Fibroblast of pulmonary artery (primary cell): ENCODE results near the gene UAP1L1.

Experiments
- DNase-seq: peaks from one replicate; pipeline ENCODE4 v3.0.0-alpha.2; 2010; ENCODE audit warnings: low read depth
- H3K4me3 ChIP-seq: replicated peaks from 2 replicates; pipeline ENCODE4 v1.5.1; 2011; ENCODE audit warnings: low read depth, mild to moderate bottlenecking, control low read depth, low read length, moderate library complexity
- TF ChIP-seq, protein P1 (sequence below): IDR thresholded peaks from 2 replicates; pipeline ENCODE4 v1.5.1; 2011; ENCODE audit warnings: mild to moderate bottlenecking, control low read depth, low read length, inconsistent platforms; ENCODE audit errors: missing control alignments

UAP1L1 gene

DNA sequence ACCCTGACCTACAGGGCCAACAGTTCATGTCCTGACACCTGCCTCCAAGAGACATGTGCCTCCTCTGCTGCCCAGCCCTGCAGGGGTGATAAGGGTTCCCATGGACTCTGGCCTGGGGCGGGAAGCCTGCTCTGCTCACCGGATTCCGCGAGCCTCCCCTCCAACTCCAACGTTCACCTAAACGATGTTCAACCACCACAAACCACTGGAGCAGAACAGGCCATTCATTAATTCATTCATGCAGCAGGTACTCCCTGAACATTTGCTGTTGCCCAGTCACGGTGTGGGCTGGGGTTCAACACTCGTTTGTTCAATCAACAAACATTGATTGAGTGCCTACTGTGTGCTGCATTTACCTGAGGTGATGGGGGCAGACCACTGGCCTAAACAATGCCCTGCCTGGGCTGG, 3.3 kb upstream of the UAP1L1 start:
- H3K4me3 ChIP-seq = no peak overlapping the region
- TF ChIP-seq, protein P1, sequence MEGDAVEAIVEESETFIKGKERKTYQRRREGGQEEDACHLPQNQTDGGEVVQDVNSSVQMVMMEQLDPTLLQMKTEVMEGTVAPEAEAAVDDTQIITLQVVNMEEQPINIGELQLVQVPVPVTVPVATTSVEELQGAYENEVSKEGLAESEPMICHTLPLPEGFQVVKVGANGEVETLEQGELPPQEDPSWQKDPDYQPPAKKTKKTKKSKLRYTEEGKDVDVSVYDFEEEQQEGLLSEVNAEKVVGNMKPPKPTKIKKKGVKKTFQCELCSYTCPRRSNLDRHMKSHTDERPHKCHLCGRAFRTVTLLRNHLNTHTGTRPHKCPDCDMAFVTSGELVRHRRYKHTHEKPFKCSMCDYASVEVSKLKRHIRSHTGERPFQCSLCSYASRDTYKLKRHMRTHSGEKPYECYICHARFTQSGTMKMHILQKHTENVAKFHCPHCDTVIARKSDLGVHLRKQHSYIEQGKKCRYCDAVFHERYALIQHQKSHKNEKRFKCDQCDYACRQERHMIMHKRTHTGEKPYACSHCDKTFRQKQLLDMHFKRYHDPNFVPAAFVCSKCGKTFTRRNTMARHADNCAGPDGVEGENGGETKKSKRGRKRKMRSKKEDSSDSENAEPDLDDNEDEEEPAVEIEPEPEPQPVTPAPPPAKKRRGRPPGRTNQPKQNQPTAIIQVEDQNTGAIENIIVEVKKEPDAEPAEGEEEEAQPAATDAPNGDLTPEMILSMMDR = no peak
- DNase-seq = no peak

DNA sequence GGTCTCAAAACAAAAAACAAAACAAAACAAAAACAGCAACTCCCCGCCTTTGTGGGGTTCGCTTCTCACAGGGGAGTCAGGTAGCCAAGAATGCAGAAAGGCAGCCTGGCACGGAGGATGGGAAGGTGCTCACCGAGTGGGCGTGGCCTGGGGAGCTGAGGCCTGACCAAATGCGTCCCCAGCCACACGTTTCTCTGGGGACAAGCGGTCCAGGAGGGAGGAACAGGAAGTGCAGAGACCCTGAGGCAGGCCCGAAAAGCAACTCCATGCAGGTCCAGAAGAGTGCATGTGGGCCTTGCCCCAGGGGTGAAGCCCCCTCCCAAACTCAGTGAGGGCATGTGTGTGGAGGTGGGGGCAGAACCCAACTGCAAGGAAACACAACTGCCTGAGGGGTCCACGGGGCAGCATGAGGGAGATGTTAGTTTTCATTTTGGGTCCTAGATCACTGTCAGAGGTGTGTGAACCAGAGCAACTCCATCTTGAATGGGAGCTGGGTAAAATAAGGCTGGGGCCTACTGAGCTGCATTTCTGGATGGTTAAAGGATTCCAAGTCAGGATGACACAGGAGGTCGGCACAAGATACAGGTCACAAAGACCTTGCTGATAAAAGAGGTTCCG, 2.6 kb upstream of the UAP1L1 start:
- H3K4me3 ChIP-seq = no peak overlapping the region
- TF ChIP-seq, protein P1 = no peak
- DNase-seq = no peak

DNA sequence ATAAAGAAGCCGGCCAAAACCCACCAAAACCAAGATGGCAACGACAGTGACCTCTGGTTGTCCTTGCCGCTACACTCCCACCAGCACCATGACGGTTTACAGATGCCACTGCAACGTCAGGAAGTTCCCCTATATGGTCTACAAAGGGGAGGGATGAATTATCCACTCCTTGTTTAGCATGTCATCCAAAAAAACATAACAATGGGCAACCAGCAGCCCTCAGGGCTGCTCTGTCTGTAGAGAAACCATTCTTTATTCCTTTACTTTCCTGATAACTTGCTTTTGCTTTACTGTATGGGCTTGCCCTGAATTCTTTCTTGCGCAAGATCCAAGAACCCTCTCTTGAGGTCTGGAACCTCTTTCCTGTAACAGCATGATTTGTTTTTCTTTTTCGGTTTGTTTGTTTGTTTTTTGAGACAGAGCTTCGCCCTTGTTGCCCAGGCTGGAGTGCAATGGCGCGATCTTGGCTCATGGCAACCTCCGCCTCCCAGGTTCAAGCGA, 2.0 kb upstream of the UAP1L1 start:
- TF ChIP-seq, protein P1 = no peak

DNA sequence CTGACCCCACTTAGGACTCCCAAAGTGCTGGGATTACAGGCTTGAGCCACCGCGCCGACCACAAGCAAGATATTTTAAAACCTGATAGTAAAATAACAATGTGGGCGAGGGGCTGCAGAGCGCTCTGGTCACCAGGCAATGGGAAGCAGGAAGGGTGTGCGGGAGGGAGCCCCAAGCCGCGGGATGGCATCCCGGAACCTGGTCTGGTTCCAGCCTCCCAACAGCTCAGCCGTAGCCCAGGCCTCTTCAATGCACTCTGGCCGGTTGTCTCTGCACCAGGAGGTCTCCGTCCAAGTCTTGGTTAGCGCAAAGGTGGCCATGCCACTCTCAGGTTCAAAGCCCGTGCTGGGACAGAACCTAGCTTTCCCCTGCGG, 694 bp upstream of the UAP1L1 start:
- DNase-seq = no peak
- peak overlapping the region; percentile 30 for H3K4me3 ChIP-seq
- TF ChIP-seq, protein P1 = no peak

More for the DNA sequence above, 2.0 kb upstream of the UAP1L1 start:
- no peak overlapping the region for H3K4me3 ChIP-seq
- no peak for DNase-seq

DNA sequence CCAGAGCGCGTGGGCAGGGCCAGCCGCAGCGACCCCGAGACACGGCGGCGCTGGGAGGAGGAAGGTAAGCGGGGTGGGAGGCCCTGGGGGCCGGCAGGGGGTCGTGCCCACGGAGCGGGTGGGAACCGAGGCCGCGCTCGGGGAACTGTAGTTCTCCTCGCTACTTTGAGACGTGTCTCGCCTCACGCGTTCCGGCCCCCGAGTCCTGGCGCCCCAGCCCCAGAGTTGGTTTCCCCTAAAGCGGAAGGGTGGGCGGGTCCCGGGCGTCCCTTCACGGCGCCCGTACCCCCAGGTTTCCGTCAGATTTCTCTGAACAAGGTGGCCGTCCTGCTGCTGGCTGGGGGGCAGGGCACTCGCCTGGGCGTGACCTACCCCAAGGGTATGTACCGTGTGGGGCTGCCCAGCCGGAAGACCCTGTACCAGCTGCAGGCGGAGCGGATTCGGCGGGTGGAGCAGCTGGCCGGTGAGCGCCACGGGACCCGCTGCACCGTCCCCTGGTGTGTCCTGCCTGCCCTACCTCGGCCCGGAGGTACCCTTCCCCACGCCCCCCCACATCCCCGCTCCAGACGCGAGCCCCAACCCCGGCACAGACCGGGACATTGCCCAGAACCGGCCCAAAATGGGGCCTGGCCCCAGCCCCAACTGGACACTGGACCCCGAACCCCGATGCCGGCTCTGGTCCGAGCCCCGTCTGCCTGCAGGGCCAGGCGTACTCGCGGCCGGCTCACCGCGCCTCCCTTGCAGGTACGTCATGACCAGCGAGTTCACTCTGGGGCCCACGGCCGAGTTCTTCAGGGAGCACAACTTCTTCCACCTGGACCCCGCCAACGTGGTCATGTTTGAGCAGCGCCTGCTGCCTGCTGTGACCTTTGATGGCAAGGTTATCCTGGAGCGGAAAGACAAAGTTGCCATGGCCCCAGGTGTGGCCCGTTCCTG, 709 bp downstream of the UAP1L1 start:
- peak overlapping the region; percentile 72 for H3K4me3 ChIP-seq
- TF ChIP-seq, protein P1 = no peak
- no peak for DNase-seq

DNA sequence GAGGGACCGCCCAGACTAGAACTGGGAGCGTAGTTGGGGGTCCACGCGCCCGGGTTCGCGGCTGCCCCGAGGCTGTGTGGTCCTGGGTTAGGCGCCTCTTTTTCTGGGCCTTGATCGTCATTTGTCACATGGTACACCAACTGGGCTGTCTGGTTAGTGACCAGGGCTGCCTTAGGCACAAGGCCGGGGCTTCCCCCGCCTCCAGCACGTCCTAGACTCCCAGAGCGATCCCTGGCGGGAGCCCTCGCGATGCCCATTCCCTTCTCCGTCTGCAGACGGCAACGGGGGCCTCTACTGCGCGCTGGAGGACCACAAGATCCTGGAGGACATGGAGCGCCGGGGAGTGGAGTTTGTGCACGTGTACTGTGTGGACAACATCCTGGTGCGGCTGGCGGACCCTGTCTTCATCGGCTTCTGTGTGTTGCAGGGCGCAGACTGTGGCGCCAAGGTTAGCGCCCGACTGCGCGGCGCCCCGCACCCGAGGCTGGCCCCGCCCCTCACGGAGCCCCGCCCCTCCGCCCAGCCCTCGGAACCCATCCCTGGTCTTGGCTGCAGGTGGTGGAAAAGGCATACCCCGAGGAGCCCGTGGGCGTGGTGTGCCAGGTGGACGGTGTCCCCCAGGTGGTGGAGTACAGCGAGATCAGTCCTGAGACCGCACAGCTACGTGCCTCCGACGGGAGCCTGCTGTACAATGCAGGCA, 1.5 kb downstream of the UAP1L1 start:
- DNase-seq = no peak
- TF ChIP-seq, protein P1 = no peak
- peak overlapping the region; percentile 72 for H3K4me3 ChIP-seq
